ENCODE results near the gene SPATA20. TPM values are rescaled to one million over a fixed set of nuclear protein-coding genes. Genes with fewer than 3 reads are reported as not detected.
A peak's percentile ranks its signal among the peaks of the same experiment; 100 is the strongest.

The SPATA20 gene
- total and polyA plus RNA-seq, 2 of the 8 experiments (the other 6 are each of a cell fraction or from before 2014, with no cell fraction given) = 16.2 to 17.5 TPM

- 88% methylated on average over 17 of the region's 19 CpGs; no CpG with 5 or more reads in 1 of the 2 experiments for WGBS, 2 experiments (ENCODE audit: extremely low coverage in 1 of 2, insufficient coverage in 1 of 2, insufficient read length in 1 of 2, insufficient replicate concordance in 2 of 2, low coverage in 1 of 2, low lambda C conversion rate in 2 of 2, missing lambda C conversion rate in 1 of 2)
- no peak overlapping the region for H2AK5ac ChIP-seq (ENCODE audit: low read depth, low read length)
These were observed 24.7 kb downstream of the SPATA20 start for GRCh38 chr17:50571681-50572080.

More at GRCh38 chr17:50571681-50572080, 24.7 kb downstream of the SPATA20 start:
- POLR2A ChIA-PET (ENCODE audit: partially characterized antibody) = no interaction called here
- TF ChIP-seq BCL11A (IDR thresholded peaks at IDR 0.05; ENCODE audit: low read depth in 2 of 2, low read length in 2 of 2) = no peak
- no peak for TF ChIP-seq RAD21 (IDR thresholded peaks at IDR 0.05 in 1 of 2, conservative IDR thresholded peaks at IDR 0.05 in 1 of 2; ENCODE audit: low read depth in 2 of 2, low read length in 2 of 2)
- TF ChIP-seq KDM4A (IDR thresholded peaks at IDR 0.05; ENCODE audit: low read depth, low read length, severe bottlenecking) = no peak
- TF ChIP-seq ZNF274 (IDR thresholded peaks at IDR 0.05; ENCODE audit: borderline replicate concordance, extremely low read depth, low read length) = no peak
- H4K5ac ChIP-seq (ENCODE audit: insufficient read length, low read depth, low read length) = no peak overlapping the region
- no peak overlapping the region for H2AFZ ChIP-seq (ENCODE audit: low read length)
- no peak overlapping the region for H4K91ac ChIP-seq (replicated peaks; ENCODE audit: insufficient read length, low read length)
- H3K4ac ChIP-seq (replicated peaks; ENCODE audit: insufficient read length, low read depth, low read length) = no peak overlapping the region
- H3K79me2 ChIP-seq (ENCODE audit: control insufficient read depth in 1 of 2, insufficient read depth in 2 of 2, low read length in 2 of 2) = no peaks in the 10 kb centered on the region
- no peaks in the 10 kb centered on the region for H3K9me3 ChIP-seq (ENCODE audit: insufficient read depth in 2 of 2, low read depth in 1 of 2, low read length in 1 of 2)
- H3K27me3 ChIP-seq (replicated peaks in 1 of 4; ENCODE audit: control insufficient read depth in 3 of 4, extremely low read depth in 1 of 4, insufficient read depth in 3 of 4, low read length in 3 of 4) = peaks cover 0 to 2% (median under 1%) of the 10 kb centered on the region in 4 experiments; a peak in 3 of 7 replicates
- H3K23me2 ChIP-seq (ENCODE audit: low read depth, low read length) = 0 out of 2 replicates have a peak, but pooled peaks cover 3% of the 10 kb centered on the region
- H2BK20ac ChIP-seq (ENCODE audit: low read length) = no peak overlapping the region
- no peak overlapping the region for H3K56ac ChIP-seq (replicated peaks; ENCODE audit: insufficient read length, low read depth, low read length)
- H3K14ac ChIP-seq (ENCODE audit: insufficient read length) = no peak overlapping the region
- no peak overlapping the region for H3K4me3 ChIP-seq (ENCODE audit: extremely low read depth in 1 of 4, insufficient read depth in 2 of 4, low read depth in 3 of 4, low read length in 4 of 4)
- no peaks in the 10 kb centered on the region for H3K36me3 ChIP-seq (ENCODE audit: control insufficient read depth in 2 of 4, insufficient read depth in 4 of 4, low read length in 3 of 4)
- DNase-seq (ENCODE audit: low read depth in 1 of 2, low spot score in 2 of 2) = no peak
- no peak overlapping the region for H3K9ac ChIP-seq (replicated peaks in 1 of 4; ENCODE audit: extremely low read depth in 1 of 4, low read depth in 3 of 4, low read length in 3 of 4)
- H3K18ac ChIP-seq (ENCODE audit: extremely low read depth, low read length) = no peak overlapping the region
- no peak overlapping the region for H2BK12ac ChIP-seq (ENCODE audit: low read depth, low read length)
- H4K8ac ChIP-seq (ENCODE audit: extremely low read depth, insufficient read depth, low read length) = 0 out of 2 replicates have a peak overlapping the region, but pooled peaks have one; percentile 16
- H3K27ac ChIP-seq (ENCODE audit: low read depth, low read length) = no peak overlapping the region
- H2BK120ac ChIP-seq (replicated peaks; ENCODE audit: low read depth, low read length) = no peak overlapping the region
- no peak for FAIRE-seq
- no peak overlapping the region for H3K4me2 ChIP-seq (ENCODE audit: insufficient read depth in 1 of 2, low read depth in 2 of 2, low read length in 2 of 2)
- H2BK5ac ChIP-seq (ENCODE audit: low read depth, low read length) = no peak overlapping the region
- CTCF ChIA-PET (ENCODE audit: partially characterized antibody) = interaction anchor here (0.7 to 2.3 kb wide), 7 partner anchors 11 to 238 kb away, joined by 3 to 17 read pairs (median 3); no protein-coding TSS in a partner anchor
- H2BK15ac ChIP-seq (ENCODE audit: low read length) = no peak overlapping the region
- no peak overlapping the region for H3K23ac ChIP-seq (ENCODE audit: insufficient read length)
- H3K79me1 ChIP-seq (ENCODE audit: low read depth, low read length) = no peaks in the 10 kb centered on the region
- H4K20me1 ChIP-seq (replicated peaks in 1 of 2; ENCODE audit: control insufficient read depth in 1 of 2, insufficient read depth in 2 of 2, low read length in 2 of 2) = peaks cover 0 to 4% of the 10 kb centered on the region in 2 experiments
- peaks cover 0 to 9% (median 6%) of the 10 kb centered on the region in 4 experiments; a peak in 4 of 7 replicates for H3K4me1 ChIP-seq (replicated peaks in 1 of 4; ENCODE audit: control insufficient read depth in 3 of 4, insufficient read depth in 4 of 4, low read length in 3 of 4)
